ENCODE data around the gene SLC35G1.

- TF ChIP-seq CTCF (IDR thresholded peaks at IDR 0.05 in 8 of 11, conservative IDR thresholded peaks at IDR 0.05 in 3 of 11) (no peak), POLR2A (IDR thresholded peaks at IDR 0.05) (no peak), POLR2AphosphoS5 (IDR thresholded peaks at IDR 0.05) (no peak)
Observed at GRCh38 chr10:93851169-93851568, 42.6 kb upstream of the SLC35G1 start.

Data from spleen (tissue), 7 donors.